GM19455 (cell line): Measurements from ENCODE around the gene GPR78.
"Not testable (repeated sequence)": the region's sequence is repeated elsewhere in the genome, so short reads cannot be mapped to it uniquely, and the experiment has no call there.

Source experiments
- ATAC-seq: cut with Tn5 transposase; IDR thresholded peaks from one replicate; pipeline ENCODE4 v1.9.1; 2021; ENCODE audit not compliant: unreplicated experiment

The GPR78 gene

DNA sequence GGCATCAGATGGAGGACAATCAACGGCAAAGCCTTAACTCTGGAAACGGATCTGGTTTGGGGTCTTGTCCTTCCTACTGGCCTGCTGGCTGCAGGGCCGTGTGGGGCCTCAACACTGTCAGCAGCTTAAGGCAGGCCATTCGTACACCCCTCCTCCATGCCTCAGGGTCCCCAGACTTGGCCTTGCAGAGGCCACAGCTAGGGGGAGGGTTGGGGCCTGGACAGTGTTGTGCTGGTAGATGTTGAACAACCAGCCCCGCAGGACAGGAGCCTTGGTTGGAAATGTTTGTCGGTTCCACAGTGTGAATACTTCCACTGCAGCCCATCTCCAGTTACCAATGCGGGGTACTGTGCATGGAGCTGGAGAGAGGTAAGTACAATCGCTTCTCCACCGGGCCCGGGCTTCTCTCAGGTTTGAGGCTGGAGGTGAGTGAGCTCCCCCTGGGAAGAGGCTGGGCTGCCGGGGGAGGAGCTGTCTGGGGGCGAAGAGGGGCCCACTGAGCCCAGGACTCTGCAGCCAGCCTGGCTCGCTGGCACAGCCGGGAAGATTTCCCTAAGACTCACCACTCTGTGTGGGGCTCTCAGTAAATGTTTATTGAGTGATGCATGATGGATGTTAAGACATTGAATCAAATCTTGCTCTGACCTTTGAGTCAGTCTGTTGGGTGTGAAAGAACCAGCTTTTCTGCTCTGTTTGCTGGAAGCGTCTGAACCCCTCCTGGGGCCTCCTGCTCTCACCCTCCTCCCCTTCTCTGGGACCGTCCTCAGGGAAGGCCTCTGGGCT, 19.7 kb upstream of the GPR78 start:
- ATAC-seq: no peak

DNA sequence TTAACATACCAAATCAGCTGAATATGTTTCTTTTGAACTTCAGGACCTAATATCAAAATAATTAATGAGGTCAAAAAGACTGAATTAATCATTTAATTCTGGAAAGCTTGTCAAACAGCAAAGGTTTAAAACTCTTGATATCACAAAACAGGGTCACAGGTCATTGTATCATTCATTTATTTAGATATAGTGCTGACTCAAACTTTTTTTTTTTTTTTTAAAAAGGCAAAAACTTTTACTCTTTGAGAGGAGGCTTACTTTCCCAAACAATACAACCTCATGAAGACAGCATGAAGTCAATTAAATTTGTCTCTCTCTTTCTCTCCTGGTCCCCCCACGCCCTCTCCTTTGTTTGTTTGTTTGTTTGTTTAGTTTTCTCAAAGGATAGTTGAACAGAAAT, 15.6 kb upstream of the GPR78 start:
- ATAC-seq: no peak

DNA sequence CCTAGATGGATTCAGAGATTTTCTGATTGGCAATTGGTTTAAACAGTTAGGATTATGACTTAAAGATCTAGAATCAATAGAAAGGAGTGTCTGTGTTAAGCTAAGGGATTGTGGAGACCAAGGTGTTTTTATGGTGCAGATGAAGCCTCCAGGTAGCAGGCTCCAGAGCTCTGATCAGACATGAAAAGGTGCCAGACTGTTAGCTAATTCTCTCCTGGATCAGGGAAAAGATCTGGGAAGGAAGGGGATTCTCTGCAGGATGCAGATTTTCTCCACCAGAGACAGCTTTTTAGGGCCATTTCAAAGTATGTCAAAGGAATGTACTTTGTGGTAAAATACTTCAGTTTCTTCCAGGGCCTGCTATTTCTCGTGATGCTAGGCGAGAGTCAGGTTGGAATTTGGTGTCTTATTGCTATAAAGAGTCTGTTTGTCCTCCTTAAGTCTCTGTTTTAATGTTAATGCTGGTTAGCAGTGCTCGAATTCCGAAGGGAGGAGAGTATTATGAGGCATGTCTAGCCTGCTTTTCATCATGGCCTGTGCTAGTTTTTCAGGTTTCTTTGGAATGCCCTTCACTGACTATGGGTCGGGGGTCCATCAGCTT, 12.0 kb upstream of the GPR78 start:
- no peak for ATAC-seq

DNA sequence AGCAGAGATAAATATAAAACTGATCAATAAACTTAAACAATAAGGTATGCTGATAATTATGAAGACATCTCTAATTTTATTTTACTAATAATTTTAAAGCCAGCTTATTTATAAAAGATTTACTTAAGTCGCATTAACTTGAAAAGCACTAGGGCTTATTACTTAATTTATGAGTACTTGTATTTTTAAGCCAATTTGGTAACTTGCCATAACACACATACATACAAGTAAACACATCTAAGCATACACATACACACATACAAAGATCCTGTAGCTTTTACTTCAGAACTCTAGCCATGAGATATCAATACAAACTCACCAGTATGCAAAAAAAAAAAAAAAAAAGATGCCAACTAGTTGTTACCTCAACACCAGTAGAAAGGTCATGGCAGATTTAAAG, 10.0 kb upstream of the GPR78 start:
- no peak for ATAC-seq

DNA sequence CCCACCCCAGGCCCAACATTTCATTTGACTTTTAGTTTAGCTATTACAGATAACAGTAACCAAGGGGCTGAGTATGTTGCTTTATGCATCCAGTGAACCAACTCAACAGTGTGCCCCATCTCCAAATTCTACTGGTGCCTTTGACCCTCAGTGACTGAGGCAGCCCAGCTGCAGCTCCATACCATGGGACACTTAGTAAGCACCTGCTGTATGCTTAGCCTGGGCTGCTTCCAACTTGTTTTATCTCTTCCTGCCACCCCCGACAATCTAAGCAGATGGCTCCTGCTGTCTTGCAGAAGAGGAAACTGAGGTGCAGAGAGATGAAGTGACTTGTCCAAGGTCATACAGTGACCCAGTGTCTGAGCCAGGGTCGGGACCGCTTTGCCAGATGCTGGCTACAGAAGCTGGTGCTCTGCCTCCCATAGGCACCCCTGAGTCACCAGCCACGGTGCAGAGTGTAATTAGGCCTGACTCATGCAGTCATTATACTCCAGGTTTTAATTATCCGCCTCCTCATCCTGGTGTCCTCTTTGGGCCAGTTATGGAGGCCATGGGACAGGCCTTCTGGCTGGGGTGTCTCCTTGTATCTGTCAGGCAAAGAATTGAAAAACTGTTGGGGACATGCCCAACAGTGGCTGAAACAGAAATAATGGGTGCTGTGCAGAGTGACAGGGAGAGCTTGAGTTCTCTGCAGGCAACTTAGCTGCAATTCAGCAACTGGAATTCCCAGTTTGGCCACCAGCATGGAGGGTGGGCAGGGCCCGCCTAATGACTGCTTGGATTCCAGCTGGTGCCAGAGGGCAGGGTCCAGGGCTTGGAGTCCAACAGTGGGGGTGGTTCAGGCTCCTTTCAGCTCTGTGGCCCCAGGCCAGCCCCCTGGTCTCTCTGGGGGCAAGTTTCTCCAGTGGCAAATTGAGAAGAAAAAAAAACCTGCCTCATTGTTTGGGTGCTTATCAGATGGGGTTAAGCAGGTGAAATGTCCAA, 8.2 kb upstream of the GPR78 start:
- ATAC-seq: no peak

DNA sequence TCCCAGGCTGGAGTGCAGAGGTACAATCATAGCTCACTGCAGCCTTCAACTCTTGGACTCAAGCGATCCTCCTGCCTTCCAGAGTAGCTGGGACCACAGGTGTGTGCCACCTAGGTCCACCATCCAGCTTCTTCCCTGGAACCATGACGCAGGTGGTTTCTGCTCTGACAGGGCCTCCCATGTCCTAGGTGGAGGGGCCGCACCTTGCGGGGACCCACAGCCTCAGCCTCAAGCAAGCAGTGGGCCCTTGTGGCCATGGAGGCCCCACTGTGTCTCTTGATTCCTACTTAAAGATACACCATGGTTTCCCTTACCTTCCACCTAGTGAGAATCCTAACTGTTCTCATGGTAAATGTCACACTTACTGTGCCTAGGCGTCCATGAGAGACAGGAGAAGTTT, 6.9 kb upstream of the GPR78 start:
- no peak for ATAC-seq

DNA sequence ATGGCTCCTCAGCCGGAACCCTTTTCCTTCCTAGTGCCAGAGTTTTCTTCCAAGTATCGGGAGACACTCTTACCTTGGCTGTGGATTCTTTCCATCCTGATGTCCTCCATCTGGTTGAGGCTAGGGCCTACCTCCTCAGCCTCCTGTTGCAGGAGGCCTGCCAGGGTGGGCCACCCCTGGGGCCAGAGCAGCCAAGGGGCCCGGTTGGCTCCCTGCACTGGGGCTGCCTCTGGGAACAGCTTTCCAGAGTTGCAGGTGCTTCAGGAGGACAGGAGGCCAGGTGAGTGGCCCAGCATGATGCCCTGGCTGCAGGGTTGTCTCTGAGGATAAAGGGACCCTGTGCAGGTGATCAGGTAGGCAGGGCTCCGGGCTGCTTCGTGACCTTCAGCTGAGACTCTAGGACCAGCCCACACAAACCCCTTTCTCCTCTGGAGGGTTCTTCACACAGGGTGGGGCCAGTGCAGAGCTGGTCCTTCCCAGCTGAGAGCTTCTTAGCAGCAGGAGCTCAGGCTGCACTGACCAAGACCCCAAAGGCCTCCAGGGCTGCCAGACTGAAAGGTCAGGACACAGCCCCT, 5.3 kb upstream of the GPR78 start:
- ATAC-seq: no peak

DNA sequence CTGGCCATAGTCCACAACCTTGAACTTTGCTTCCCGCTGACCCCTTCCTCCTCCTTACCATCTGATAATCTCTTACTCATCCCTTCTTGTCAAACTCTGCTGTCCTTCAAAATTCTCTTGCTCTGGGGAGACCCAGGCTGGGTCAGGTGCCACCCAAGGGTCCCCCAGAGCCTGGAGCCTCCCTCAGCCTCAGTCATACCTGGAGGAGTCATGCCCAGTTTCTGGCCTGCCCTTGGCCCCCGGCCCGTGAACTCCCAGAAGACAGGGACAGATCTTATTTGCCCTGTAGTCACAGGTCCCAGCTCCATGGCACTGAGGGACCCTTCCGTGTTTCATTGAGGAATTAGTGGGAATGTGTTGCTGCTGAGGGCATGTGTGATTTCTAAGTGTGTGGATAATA, 4.7 kb upstream of the GPR78 start:
- no peak for ATAC-seq

DNA sequence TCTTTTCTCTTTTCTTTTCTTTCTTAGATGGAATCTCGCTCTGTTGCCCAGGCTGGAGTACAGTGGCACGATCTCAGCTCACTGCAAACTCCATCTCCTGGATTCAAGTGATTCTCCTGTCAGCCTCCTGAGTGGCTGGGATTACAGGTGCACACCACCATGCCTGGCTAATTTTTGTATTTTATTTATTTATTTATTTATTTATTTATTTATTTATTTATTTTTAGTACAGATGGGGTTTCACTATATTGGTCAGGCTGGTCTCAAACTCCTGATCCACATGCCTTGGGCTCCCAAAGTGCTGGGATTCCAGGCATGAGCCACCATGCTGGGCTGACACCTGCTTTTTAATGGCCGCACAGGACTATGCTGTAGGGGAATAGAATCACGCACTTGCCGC, 3.6 kb upstream of the GPR78 start:
- not testable (repeated sequence) for ATAC-seq

DNA sequence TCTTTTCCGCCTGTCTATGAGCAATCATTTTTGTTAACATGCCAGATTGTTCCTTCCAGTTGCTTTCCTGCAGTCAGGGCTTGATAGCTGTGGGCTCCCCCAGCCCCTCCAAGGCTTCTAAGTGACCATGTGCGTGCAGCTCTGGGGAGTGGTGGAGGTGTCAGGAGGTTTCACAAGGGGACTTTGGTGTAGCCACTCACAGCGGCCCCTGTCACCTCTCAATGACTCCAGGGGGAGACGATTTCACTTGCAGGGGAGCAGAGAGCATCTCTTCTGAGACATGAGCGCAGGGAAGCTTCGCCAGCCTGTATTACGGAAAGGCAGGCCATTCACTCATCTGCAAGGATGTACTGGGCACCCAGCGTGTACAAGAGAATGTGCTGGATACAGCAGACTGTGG, 3.1 kb upstream of the GPR78 start:
- ATAC-seq: no peak

DNA sequence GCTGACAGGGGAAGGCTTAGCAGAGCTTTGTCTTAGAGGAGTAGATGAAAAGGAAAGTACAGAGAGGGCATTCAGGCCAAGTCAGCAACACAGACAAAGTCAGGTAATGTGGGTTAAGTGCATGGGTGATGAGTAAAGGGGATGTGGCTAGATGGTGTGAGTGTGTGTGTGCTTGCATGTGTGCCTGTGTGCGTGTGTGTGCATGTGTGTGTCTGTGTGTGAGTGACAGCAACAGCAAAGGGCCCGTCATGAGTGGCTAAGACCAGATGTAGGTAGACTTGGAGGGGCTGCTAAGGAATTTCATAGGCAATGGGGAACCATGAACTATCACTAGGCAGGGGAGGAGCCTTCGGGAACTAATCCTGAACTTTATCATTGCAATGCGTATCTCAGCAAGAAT, 2.2 kb upstream of the GPR78 start:
- no peak for ATAC-seq

DNA sequence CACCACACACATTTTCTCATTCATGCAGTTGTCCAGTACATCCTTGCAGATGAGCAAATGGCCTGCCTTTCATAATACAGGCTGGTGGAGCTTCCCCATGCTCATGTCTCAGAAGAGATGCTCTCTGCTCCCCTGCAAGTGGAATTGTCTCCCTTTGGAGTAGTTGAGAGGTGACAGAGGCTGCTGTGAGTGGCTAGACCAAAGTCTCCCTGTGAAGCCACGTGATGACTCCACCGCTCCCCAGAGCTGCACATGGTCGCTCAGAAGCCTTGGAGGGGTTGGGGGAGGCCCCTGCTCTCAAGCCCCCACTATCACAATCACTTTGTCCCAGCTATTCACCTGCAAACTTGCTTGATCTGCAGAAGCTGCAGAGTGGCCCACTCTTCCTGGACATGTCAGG, 1.5 kb upstream of the GPR78 start:
- ATAC-seq: no peak

DNA sequence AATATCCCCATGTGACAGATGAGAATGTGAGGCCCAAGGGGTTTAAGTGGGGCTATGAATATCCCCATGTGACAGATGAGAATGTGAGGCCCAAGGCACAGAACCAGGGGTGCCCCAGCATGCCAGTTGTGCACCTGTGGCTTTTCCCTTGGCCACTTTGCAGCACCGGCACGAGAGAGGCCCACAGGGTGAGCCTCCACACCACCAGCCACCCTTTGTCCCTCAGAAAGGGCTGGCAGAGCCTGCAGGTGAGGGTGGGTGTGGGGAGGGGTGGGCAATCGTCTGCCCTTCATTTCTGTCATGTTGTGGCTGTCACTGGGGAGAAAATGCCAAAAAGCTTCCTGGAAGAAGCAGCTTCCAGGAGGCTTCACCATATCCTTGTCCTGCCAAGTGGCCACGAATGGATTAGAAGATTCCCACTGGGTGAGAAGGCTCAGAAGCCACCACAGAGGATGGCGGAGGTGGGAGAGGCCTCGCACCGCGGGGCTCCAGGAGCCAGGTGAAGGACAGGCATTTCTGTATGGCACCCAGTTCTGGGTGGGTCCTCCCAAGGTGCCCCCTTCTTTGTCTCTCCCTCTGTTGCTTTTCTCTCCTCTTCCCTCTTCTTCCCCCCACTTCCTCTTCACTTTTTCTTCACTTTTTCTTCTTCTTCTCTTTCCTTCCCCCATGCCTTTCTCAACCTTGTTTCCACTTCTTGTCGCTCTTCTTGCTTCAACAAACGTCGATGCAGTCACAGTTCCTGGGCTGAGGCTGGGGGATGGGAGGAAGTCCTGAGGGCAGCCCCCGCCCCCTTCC, 469 bp upstream of the GPR78 start:
- no peak for ATAC-seq

DNA sequence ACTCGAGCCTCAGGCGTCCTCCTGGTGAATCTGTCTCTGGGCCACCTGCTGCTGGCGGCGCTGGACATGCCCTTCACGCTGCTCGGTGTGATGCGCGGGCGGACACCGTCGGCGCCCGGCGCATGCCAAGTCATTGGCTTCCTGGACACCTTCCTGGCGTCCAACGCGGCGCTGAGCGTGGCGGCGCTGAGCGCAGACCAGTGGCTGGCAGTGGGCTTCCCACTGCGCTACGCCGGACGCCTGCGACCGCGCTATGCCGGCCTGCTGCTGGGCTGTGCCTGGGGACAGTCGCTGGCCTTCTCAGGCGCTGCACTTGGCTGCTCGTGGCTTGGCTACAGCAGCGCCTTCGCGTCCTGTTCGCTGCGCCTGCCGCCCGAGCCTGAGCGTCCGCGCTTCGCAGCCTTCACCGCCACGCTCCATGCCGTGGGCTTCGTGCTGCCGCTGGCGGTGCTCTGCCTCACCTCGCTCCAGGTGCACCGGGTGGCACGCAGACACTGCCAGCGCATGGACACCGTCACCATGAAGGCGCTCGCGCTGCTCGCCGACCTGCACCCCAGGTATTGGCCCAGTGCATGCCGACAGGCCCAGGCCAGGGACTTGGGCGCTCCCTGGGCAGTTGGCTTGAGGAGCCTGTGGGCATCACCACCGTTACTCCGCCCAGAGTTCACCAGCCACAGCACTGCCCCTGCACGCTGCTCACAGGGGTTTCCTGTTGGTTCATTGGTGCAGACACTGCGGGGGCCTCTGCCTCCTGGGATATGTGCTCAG, 1.1 kb downstream of the GPR78 start:
- no peak for ATAC-seq

DNA sequence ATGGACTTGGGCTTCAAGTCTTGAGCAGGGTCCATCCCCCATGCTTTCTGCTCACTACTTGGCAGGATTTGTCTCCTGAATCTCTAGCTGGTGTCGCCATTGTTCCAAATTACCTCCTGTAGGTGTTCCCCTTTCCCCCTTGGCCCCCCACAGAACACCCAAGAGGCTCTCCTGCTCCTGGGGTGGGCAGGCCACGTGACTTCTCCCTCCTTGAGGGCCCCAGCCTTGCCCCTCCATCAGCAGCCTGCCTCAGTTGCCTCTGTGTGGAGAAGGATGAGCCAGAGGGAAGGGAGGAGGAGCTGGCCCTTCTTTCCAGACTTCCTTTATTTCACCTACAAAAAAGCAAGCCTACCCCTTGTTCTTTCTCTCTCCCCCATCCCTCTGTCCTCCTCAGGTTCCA, 1.8 kb downstream of the GPR78 start:
- ATAC-seq: no peak

DNA sequence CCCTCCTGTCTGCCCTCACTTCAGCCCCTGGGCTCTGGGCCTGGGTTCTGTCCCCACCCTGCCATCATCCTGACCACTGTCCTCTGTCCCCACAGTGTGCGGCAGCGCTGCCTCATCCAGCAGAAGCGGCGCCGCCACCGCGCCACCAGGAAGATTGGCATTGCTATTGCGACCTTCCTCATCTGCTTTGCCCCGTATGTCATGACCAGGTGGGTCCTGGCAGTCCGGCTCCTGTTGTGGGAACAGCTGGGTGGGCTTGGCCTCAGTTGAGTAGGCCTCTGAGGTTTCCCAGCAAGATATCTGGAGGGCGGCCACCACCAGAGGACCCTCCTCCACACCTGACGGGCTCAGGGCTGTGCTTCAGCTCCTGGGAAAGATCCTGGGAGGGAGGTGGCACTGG, 2.2 kb downstream of the GPR78 start:
- ATAC-seq: no peak

DNA sequence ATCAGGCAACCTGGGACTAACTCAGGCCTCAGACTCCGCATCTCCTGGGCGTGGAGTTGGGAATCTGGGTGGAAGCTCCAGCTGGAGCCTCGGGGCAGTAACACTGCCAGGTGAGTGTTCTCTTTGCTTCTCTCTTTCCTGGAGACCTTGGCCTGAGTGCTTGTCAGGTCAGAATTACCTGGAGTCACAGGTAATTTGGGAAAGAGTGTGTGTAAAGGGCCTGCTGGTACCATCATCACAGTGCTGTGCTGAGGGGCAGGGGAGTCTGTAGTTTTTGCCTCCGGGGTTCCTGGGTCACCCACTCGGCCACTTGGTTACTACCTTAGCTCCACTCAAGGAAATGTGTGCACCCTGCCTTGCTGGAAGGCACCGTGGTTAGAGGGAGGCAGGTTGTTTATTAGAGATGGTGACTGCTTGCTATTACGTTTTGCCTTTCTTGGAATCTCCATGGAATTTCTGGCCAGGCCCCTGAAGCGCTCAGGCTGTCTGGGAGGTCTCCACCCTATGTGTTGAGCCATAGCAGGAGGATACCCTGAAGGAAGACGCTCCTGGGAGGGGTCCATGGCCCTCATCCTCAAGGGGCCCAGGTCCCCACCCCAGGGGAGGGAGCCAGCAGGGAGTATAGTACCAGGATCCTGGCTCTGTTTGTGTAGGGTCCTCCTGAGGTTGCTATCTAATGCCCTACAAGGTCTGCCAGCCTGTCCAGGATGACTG, 2.9 kb downstream of the GPR78 start:
- no peak for ATAC-seq

DNA sequence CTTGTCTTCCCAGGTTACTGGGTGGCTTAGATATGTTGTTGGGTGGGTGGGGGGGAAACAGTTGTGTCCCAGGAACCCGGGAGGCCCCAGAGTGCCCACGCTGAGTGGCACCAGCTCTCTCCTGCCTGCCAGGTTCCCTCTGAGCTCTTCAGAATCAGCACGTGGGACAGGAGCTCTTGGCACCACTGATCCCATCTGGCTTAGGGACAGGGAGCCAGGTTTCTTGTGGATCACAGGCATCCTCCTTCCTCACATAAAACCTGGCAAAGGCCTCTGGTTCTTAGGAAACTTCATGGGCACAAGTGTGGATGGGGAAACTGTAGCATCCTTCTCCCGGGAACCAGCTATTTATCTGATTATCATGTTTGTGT, 3.4 kb downstream of the GPR78 start:
- ATAC-seq: no peak

DNA sequence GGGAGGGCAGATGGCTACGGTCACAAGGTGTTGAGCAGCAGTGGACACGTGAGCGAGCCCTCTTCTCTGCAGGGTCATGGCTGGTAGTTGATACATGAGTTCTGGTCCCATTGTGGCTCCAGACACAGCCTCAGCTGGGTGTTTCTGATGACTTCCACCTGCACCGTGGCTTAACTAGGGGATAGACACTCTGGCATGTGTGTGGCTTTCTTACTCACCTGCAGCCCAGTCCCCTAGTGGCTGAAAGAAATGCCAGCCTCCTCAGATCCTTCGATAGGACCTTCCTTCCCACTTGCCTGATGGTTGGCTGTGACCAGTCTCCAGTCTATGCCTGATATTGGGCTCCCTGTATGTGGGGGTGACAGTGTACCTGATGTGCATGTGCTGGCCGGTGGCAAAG, 5.0 kb downstream of the GPR78 start:
- ATAC-seq: no peak
